ENCODE results near the gene SNED1. TPM values are rescaled to one million over a fixed set of nuclear protein-coding genes. Genes with fewer than 3 reads are reported as not detected.

Gene SNED1
- total RNA-seq, 1 donor from 2014 or later, result 4.7 TPM

DNA sequence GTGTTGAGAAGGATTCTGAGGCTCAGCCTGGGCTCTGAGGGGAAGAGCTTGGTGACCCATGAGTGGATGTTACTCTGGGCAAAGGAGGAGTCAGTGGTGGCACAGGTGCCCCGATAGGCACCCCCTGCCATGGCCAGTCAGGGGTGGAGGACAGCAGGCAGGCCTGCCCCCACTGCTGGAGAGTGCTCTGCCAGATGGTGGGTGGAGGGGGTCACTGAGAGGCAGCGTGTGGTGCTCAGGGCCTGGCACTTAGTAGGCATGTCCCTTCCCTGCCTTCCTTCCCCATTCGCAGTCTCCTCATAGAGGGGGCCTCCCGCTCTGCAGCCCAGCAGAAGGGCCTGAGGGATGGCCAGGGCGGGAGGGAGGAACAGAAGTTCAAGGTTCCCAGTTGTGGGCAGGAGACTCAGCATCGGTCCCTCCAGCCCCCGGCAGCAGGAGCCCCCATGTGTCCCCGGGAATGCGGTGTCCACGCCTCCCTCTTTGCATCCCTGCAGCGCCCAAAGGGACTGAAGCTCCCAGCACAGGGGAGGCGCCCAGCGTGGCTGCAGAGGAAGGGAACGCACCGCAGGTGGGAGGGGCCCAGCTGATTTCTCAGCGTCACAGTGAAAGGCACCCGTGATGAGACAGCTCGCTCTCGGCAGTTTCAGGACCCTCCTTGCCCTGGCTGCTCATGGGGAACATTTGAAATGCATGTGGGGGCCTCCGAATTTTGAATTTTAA lies 5.7 kb upstream of the SNED1 start:
- H3K9me3 ChIP-seq (ENCODE audit: control insufficient read depth in 3 of 3, low read length in 3 of 3), result no peaks in the 10 kb centered on the region
- H3K9ac ChIP-seq (ENCODE audit: low read depth in 1 of 3, low read length in 3 of 3), result peak overlapping the region in 2 of 3 donors; percentile 2 to 71
- H3K4me3 ChIP-seq (ENCODE audit: low read length in 3 of 3), result peak overlapping the region in 1 of 3 donors; percentile 49
- H3K27ac ChIP-seq (ENCODE audit: low read depth, low read length), result peak overlapping the region; percentile 88
- H3K36me3 ChIP-seq (ENCODE audit: control insufficient read depth in 3 of 3, insufficient read depth in 3 of 3, low read length in 3 of 3), result no peaks in the 10 kb centered on the region
- H3K4me1 ChIP-seq (ENCODE audit: control insufficient read depth in 3 of 3, insufficient read depth in 3 of 3, low read length in 3 of 3), result peaks cover 56 to 90% (median 69%) of the 10 kb centered on the region in 3 donors
- H3K27me3 ChIP-seq (ENCODE audit: control insufficient read depth in 3 of 3, insufficient read depth in 3 of 3, low read length in 3 of 3), result no peaks in the 10 kb centered on the region

DNA sequence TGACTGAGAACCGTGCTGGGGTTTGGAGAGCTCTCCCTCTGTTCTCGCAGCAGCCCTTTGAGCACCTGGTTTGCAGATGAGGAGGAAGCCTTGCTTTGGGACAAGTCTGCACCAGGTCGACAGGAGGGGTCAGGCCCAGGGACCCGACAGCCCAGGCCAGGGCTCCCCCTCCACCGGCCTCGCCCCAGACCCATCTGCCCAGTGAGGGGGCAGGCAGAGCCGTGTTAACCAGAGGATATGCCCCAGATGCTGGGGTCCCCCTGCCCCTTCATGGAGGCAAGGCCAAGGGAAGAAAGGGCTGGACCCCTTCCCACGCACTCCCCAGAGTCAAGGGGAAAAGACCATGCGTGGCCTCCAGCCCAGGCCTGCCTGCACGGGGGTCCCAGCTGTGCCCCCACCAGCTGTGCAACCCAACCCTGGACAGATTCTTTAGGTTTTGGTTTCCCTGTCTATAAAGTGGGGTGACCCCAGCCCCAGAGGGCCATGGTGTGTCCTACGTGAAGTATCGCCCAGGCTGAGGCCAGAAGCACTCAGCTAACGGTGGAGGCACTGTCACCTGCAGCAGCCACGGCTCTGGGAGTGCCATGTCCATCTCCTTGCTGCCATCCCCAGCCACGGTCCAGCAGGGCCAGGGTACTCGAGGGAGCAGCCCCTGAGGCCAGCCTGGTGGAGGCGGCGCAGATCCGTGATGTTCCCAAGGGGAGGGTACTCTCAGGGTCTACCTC lies 4.8 kb upstream of the SNED1 start:
- no peaks in the 10 kb centered on the region for H3K36me3 ChIP-seq (ENCODE audit: control insufficient read depth in 3 of 3, insufficient read depth in 3 of 3, low read length in 3 of 3)
- H3K4me3 ChIP-seq (ENCODE audit: low read length in 3 of 3), result no peak overlapping the region
- no peak overlapping the region for H3K9ac ChIP-seq (ENCODE audit: low read depth in 1 of 3, low read length in 3 of 3)
- no peaks in the 10 kb centered on the region for H3K9me3 ChIP-seq (ENCODE audit: control insufficient read depth in 3 of 3, low read length in 3 of 3)
- H3K27me3 ChIP-seq (ENCODE audit: control insufficient read depth in 3 of 3, insufficient read depth in 3 of 3, low read length in 3 of 3), result no peaks in the 10 kb centered on the region
- no peak overlapping the region for H3K27ac ChIP-seq (ENCODE audit: low read depth, low read length)
- H3K4me1 ChIP-seq (ENCODE audit: control insufficient read depth in 3 of 3, insufficient read depth in 3 of 3, low read length in 3 of 3), result peaks cover 56 to 87% (median 64%) of the 10 kb centered on the region in 3 donors

DNA sequence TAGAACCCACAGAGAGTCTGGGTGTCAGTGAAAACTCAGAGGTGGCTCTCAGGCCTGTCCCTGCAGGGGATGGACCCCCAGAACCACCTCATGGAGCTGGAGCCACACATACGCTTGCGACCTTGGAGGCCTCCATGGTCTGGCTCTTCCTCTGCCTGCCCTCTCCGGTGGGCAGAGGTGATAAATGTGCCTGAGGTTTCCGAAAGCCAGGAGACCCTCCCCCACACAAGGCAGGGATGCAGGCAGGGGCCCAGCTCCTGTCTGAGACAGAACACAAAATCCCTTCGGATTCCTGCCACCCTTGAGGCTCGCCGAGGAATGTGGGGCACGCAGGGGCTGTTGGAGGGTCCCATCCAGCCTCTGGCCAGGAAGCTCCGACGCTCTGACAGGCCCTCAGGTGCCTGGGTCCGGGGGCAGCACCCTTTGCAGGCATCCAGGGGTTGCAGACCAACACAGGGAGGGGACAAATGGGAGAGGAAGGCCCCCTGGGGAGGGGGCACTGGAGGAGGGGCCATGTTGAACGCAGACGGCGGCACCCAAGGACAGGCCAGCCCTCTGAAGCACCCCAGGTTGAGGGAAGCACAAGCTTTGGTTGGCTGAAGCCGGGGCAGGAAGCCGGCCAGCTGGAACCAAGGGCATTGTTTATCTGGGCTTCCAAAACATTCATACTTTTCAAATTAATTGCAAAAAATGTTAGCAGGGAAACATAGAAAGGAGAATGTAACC lies 4.1 kb upstream of the SNED1 start:
- H3K27me3 ChIP-seq (ENCODE audit: control insufficient read depth in 3 of 3, insufficient read depth in 3 of 3, low read length in 3 of 3), result no peaks in the 10 kb centered on the region
- no peaks in the 10 kb centered on the region for H3K9me3 ChIP-seq (ENCODE audit: control insufficient read depth in 3 of 3, low read length in 3 of 3)
- H3K9ac ChIP-seq (ENCODE audit: low read depth in 1 of 3, low read length in 3 of 3), result peak overlapping the region in 1 of 3 donors; percentile 45
- H3K4me1 ChIP-seq (ENCODE audit: control insufficient read depth in 3 of 3, insufficient read depth in 3 of 3, low read length in 3 of 3), result peaks cover 57 to 82% (median 62%) of the 10 kb centered on the region in 3 donors
- no peak overlapping the region for H3K27ac ChIP-seq (ENCODE audit: low read depth, low read length)
- no peaks in the 10 kb centered on the region for H3K36me3 ChIP-seq (ENCODE audit: control insufficient read depth in 3 of 3, insufficient read depth in 3 of 3, low read length in 3 of 3)
- H3K4me3 ChIP-seq (ENCODE audit: low read length in 3 of 3), result no peak overlapping the region

DNA sequence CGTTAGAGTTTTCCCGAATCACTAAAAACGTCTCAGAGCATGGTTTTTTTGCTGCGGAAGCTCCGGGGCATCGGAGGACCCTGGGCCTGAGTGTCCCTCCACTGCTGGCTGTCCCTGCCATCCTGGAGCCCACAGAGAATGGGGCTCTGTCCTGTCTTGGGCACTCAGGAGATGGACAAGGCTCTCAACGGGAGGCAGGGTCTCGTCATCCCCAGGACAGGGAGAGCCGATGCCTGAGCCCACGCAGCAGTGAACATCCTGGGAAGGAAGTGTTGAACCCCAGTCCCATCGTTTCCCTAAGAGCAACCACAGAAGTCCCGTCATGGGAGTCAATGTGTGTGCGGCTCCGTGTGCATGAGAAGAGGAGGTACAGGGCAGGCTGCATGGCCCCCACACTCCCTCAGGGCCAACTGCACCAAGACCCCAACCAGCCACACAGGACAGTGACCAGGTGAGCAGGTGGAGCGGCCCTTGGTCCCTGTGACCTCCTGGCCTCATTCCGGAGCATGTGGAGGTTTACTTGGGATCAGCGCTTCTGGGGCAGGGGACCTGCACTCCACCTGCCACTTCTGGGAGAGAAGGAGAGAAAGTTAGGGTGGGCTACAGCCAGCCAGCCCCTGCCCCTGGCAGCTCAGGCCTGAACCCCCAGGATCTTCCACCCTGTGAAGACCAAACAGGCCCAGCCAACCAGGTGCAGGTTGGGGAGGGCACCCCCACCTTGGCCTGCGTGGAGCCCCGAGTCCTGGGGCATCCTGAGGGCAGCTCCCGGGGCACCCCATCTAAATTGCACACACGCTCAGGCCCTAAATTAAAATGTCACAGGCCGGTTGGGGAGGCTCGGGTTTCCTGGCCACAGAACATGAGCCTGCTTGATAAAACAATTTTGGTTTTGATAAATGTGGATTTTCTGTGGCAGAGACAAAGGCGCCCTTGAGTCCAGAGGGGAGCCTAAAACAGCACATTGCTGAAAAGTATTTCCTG lies 3.1 kb upstream of the SNED1 start:
- Histone ChIP-seq H3K4me3 (ENCODE audit: low read length in 3 of 3) (no peak overlapping the region), H3K27ac (ENCODE audit: low read depth, low read length) (no peak overlapping the region)

DNA sequence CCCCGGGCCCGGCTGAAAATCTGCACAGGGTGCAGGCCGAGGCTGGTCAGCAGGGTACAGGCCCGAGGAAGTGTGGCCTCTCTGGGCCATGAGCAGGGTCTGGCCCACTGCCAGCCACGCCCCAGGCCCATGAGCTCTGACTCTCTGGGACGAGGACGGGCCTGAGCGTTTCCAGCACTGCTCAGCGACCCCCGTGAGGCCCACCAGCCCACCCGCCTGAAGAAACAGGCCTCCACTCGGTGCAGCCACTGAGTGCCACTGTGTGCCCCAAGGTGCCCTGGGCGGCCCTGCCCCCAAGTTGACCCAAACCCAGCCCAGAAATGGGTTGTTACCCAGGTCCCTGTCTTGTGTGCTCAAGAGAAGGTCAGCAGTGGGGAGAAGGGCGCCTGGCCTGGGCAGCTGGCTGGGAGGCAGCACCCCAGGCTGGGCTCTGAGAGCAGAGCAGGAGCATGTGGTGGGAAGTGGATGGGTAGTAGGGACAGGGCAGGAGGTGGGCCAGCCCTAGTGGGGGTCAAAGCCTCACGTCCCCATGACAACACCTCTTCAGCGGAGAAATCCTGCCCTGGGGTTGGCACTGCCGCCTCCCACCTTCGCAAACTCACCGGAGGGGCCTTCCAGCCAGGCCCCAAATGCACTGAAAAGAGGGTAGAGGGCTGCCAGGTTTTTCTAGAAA lies 2.1 kb upstream of the SNED1 start:
- no peaks in the 10 kb centered on the region for H3K9me3 ChIP-seq (ENCODE audit: control insufficient read depth in 3 of 3, low read length in 3 of 3)
- no peak overlapping the region for H3K4me3 ChIP-seq (ENCODE audit: low read length in 3 of 3)
- peaks cover 2 to 11% (median 7%) of the 10 kb centered on the region in 3 donors for H3K36me3 ChIP-seq (ENCODE audit: control insufficient read depth in 3 of 3, insufficient read depth in 3 of 3, low read length in 3 of 3)
- H3K9ac ChIP-seq (ENCODE audit: low read depth in 1 of 3, low read length in 3 of 3), result peak overlapping the region; percentile 10 to 95 (median 89)
- no peaks in the 10 kb centered on the region for H3K27me3 ChIP-seq (ENCODE audit: control insufficient read depth in 3 of 3, insufficient read depth in 3 of 3, low read length in 3 of 3)
- H3K4me1 ChIP-seq (ENCODE audit: control insufficient read depth in 3 of 3, insufficient read depth in 3 of 3, low read length in 3 of 3), result peaks cover 70 to 88% (median 72%) of the 10 kb centered on the region in 3 donors
- peak overlapping the region; percentile 98 for H3K27ac ChIP-seq (ENCODE audit: low read depth, low read length)

More for the DNA sequence above, 3.1 kb upstream of the SNED1 start:
- H3K9ac ChIP-seq (ENCODE audit: low read depth in 1 of 3, low read length in 3 of 3), result peak overlapping the region in 2 of 3 donors; percentile 19 to 95
- H3K9me3 ChIP-seq (ENCODE audit: control insufficient read depth in 3 of 3, low read length in 3 of 3), result no peaks in the 10 kb centered on the region
- peaks cover 0 to 7% (median 4%) of the 10 kb centered on the region in 3 donors for H3K36me3 ChIP-seq (ENCODE audit: control insufficient read depth in 3 of 3, insufficient read depth in 3 of 3, low read length in 3 of 3)
- H3K27me3 ChIP-seq (ENCODE audit: control insufficient read depth in 3 of 3, insufficient read depth in 3 of 3, low read length in 3 of 3), result no peaks in the 10 kb centered on the region
- H3K4me1 ChIP-seq (ENCODE audit: control insufficient read depth in 3 of 3, insufficient read depth in 3 of 3, low read length in 3 of 3), result peaks cover 67 to 86% (median 70%) of the 10 kb centered on the region in 3 donors

DNA sequence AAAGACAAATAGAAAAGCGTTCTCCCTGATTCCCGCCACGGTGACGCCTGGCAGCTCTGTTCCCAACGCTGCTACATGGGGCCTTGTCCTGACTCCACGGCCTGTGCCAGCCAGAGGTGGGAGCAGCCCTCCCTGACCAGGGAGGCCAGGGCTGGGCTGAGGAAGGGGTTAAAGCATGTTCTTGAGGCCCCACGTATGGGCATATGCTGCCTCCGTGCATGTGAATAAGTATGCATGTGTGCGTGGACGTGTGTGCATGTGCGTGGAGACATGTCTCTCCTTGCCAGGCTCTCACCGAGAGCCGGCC lies 1.6 kb upstream of the SNED1 start:
- peaks cover 4 to 16% (median 7%) of the 10 kb centered on the region in 3 donors for H3K36me3 ChIP-seq (ENCODE audit: control insufficient read depth in 3 of 3, insufficient read depth in 3 of 3, low read length in 3 of 3)
- H3K27ac ChIP-seq (ENCODE audit: low read depth, low read length), result peak overlapping the region; percentile 98
- peak overlapping the region in 2 of 3 donors; percentile 45 to 58 for H3K4me3 ChIP-seq (ENCODE audit: low read length in 3 of 3)
- H3K27me3 ChIP-seq (ENCODE audit: control insufficient read depth in 3 of 3, insufficient read depth in 3 of 3, low read length in 3 of 3), result no peaks in the 10 kb centered on the region
- H3K9me3 ChIP-seq (ENCODE audit: control insufficient read depth in 3 of 3, low read length in 3 of 3), result no peaks in the 10 kb centered on the region
- H3K9ac ChIP-seq (ENCODE audit: low read depth in 1 of 3, low read length in 3 of 3), result peak overlapping the region; percentile 61 to 95 (median 89)
- H3K4me1 ChIP-seq (ENCODE audit: control insufficient read depth in 3 of 3, insufficient read depth in 3 of 3, low read length in 3 of 3), result peaks cover 70 to 88% (median 72%) of the 10 kb centered on the region in 3 donors

DNA sequence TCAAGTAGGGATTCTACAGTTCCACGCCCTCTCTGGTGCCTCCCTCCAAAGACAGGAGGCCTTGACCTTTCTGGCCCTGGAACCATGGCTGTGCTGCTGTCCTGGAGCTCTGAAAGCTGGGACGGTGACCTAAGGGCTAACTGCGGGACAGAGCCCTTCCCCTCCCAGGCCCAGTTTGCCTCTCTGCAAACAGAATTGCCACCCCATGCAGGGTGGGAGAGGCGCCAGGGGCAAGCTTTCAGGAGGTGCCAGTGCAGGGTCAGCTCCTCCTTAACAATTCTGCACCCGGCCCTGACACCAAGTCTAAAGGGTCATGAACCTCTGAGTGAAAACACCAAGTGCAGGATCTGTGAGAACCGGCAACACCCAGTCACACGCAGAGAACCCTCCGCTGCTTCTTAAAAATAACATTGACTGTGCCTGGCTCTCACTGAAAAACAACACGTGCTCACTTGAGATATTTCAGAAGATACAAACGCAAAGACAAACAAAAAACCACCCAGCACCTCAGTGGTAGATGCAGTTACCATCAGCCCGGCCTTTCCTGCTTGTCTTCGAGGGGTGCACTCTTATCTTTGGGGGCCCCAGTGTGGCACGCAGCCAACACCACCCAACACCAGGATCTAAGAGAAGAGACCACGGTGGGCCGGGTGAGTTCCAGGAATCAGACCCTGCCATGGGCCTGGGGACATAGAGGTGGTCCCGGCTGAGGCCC lies 1.1 kb upstream of the SNED1 start:
- H3K9ac ChIP-seq (ENCODE audit: low read depth in 1 of 3, low read length in 3 of 3), result peak overlapping the region; percentile 77 to 95 (median 89)
- H3K4me3 ChIP-seq (ENCODE audit: low read length in 3 of 3), result peak overlapping the region; percentile 54 to 81 (median 79)
- peaks cover 4 to 20% (median 7%) of the 10 kb centered on the region in 3 donors for H3K36me3 ChIP-seq (ENCODE audit: control insufficient read depth in 3 of 3, insufficient read depth in 3 of 3, low read length in 3 of 3)
- no peaks in the 10 kb centered on the region for H3K9me3 ChIP-seq (ENCODE audit: control insufficient read depth in 3 of 3, low read length in 3 of 3)
- peak overlapping the region; percentile 98 for H3K27ac ChIP-seq (ENCODE audit: low read depth, low read length)
- no peaks in the 10 kb centered on the region for H3K27me3 ChIP-seq (ENCODE audit: control insufficient read depth in 3 of 3, insufficient read depth in 3 of 3, low read length in 3 of 3)
- peaks cover 65 to 88% (median 71%) of the 10 kb centered on the region in 3 donors for H3K4me1 ChIP-seq (ENCODE audit: control insufficient read depth in 3 of 3, insufficient read depth in 3 of 3, low read length in 3 of 3)

DNA sequence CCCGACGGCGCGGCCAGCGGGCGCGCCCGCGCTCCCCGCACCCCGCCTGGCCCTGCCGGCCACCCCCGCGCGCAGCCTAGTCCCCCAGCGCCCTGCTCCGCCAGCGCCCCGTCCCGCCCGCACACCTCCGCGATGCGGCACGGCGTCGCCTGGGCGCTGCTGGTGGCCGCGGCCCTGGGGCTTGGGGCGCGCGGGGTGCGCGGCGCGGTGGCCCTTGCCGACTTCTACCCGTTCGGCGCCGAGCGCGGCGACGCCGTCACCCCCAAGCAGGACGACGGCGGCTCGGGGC lies 232 bp downstream of the SNED1 start:
- peaks cover 56 to 79% (median 61%) of the 10 kb centered on the region in 3 donors for H3K4me1 ChIP-seq (ENCODE audit: control insufficient read depth in 3 of 3, insufficient read depth in 3 of 3, low read length in 3 of 3)
- H3K9ac ChIP-seq (ENCODE audit: low read depth in 1 of 3, low read length in 3 of 3), result peak overlapping the region; percentile 38 to 92 (median 61)

More for the DNA sequence above, 232 bp downstream of the SNED1 start:
- peaks cover 11 to 29% (median 14%) of the 10 kb centered on the region in 3 donors for H3K36me3 ChIP-seq (ENCODE audit: control insufficient read depth in 3 of 3, insufficient read depth in 3 of 3, low read length in 3 of 3)
- peak overlapping the region in 2 of 3 donors; percentile 79 to 81 for H3K4me3 ChIP-seq (ENCODE audit: low read length in 3 of 3)
- H3K27ac ChIP-seq (ENCODE audit: low read depth, low read length), result peak overlapping the region; percentile 68
- no peaks in the 10 kb centered on the region for H3K27me3 ChIP-seq (ENCODE audit: control insufficient read depth in 3 of 3, insufficient read depth in 3 of 3, low read length in 3 of 3)
- peaks cover 3 to 6% (median 4%) of the 10 kb centered on the region in 3 donors for H3K9me3 ChIP-seq (ENCODE audit: control insufficient read depth in 3 of 3, low read length in 3 of 3)
